GM11168 (cell line): ENCODE data around the gene CCER1.

Source experiments
- in situ Hi-C: fragments of 300-500 bp; cut with MboI; formaldehyde crosslinking; loops from one replicate; pipeline ENCODE4 v1.12.0; 2022; ENCODE audit warnings: low sequenced_read_pairs; ENCODE audit not compliant: unreplicated experiment

Gene CCER1

DNA sequence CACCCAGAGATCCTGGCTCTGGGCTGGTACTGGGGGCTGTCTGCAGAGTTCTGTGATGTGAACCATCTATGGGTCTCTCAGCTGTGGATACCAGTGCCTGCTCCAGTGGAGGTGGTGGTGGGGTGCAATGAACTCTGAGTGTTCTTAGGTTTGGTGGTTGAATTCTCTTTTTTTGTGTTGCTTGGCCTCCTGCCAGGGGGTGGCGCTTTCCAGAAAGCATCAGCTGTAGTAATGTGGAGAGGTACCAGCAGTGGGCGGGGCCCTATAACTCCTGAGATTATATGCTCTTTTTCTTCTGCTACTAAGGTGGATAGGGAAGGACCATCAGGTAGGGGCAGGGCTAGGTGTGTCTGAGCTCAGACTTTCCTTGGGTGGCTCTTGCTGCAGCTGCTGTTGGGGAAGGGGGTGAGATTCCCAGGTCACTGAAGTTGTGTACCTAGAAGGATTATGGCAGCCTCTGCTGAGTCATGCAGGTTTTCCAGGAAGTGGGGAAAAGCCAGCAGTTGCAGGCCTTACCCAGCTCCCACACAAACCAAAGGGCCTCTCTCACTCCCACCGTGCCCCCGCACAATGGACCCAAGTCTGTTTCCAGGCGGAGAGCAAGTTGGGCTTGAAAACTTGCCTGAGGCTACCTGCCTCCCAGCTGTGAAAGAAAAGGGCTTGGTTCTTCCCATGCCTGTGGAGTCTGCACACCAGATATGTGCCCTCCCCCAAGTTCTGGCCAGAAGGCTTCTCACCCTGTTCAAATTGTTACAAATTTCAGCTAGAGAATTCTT, 18.6 kb downstream of the CCER1 start:
- in situ Hi-C loops, result no loop called here

DNA sequence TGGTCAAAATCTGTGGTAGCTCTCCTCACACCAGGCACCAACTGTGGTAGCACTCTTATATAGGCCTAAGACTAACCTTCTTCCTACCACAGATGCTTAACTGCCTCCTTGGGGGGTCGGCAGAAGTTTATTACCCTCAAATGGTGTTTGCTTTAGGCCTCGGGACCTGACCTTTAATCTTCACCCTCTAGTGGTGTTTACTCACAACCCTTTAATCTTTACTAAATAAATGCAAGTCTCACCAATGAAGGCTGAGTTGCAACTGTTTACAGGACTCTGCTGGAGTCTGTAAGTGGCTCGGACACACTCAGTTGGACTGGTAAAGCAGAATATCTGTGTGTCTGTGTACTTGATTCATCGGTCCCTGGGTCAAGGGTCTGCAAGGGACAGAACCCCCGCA, 29.4 kb downstream of the CCER1 start:
- in situ Hi-C loops, result no loop called here

DNA sequence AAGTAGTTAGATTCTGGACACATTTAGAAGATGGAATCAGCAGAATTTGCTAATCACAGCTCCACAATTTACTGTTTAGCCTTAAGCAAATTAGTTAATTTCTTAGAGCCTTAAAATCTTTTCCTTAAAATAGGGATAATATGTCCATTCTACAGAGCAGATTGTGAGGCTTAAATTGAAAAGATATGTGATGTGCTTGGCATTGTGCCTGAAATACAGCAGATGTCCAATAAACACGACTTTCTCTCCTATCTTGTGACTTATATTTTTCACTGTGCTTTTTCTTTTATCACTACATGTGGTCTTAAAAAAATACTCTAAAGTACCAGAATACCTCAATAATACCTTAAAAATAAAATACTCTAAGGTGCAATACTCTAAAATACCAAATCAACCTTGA, 30.6 kb downstream of the CCER1 start:
- in situ Hi-C loops, result no loop called here

DNA sequence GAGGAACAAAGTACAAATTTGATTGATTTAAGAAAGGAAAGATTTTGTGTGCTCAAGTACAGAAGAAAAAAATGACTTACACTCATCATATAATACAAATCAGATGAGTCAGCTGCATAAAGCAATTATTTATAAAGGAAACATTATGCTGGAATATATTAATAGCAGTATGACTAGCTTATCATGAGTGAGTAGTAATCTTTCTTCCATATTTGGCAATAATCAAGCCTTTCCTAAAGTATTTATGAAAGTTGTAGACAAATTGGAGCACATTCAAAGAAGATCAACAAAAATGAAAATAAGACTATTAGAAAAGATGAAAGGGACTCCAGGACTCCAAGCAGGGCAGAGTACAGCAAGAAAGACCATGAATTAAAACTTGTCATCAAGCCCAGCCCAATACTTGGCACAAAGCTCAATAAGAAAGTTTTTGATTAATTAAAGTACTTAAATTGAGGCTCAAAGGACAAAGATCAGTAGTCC, 32.8 kb downstream of the CCER1 start:
- in situ Hi-C loops, result no loop called here

DNA sequence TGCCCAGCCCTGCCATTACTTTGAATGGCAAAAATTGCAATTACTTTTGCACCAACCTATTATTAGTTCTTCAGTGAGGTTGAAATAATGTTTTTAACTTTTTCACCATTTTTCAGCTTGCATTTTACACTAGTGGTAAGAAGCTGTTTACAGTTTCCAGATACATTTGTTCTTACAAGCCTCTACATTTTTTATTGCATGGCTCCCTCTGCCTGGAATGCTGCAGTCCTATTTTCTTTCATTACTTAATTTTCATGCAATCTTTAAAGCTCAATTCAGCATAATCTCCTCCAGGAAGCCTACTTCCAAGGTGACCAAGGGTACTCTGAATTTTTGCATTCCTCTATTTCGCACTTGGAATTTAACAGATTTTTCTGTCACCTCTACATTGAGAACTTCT, 33.4 kb downstream of the CCER1 start:
- in situ Hi-C loops, result no loop called here

DNA sequence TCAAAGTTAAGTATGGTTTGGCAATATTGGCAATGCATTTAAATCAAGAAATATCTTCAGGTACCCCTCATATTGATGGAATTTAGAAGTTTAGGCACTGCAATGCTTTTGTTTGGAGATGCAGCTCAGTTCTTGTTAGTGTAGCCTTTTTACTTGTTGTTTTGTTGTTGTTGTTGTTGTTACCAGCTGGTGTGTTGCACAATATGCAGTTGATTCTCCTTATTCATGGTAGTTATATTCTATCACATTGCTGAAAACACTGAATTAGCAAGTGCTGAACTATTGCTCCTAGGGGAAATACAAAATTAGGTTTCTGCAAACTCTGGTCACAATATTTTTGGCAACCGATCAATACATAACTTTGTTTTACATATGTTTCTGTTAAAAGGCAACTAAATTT, 34.8 kb downstream of the CCER1 start:
- in situ Hi-C loops, result no loop called here

DNA sequence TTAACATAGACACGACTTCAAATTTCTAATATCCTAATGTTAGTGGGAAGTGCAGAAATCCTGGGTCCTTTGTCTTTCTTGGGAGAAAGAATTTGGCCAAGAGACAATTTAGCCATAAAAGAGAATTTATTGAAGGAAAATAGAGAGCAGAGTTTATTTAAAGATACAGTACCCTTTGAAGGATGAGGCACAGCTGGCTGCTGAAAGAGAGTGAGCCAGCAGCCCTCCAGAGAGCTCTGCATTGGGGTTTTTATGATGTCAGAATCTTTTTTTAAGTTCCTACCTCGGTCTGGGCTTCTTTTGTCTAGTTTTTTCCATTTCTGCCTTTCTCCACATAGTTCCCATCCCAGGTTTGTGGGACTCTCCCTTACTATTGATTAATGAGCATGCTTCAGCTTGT, 37.5 kb downstream of the CCER1 start:
- in situ Hi-C loops, result no loop called here

DNA sequence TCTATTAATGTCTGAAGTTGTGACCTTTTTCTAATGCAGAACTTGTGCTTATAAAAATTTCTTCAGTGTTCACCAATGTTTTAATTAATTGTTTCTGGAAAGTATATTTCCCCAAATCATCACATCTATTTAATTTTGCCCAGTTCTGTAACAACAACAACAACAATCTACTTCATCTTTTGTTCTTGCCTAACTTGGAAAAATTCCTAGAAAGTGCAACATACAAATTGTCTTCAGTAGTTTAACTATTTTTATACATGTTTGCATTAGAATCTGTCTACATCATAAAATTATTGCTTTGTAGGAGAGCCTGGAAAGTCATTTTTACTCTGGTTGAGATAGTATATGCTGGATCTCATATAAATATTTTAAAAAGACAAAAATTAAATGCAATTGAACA, 38.5 kb downstream of the CCER1 start:
- in situ Hi-C loops, result no loop called here

DNA sequence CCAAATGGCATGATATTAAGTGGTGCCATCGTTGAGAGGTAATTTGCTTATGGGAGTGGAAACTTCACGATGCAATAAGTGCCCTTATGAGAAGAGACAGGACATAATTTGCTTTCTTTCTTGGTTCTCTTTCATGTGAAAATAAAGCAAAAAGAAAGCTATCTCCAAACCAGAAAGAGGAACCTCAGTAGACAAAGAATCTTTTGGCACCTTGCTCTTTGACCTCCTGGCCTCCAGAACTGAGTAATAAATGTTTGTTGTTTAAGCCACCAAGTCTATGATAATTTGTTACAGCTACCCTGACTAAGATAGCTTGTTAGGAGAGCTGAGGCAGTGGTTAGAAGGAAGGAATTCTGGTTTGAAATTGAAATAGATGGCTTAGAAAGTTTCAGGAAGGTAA, 39.6 kb downstream of the CCER1 start:
- in situ Hi-C loops, result no loop called here

DNA sequence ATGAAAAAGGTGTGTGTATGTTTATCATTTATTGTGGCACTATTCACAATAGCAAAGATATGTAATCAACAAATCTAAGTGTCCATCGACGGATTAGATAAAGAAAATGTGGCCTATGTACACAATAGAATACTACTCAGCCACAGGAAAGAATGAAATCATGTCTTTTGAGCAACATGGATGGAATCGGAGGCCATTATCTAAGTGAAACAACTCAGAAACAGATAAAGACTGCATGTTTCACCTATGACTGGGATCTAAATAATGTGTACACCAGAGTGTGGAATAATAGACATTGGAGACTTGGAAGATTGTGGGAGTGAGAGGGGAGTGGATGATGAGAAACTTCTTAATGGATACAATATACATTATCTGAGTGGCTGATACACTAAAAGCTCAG, 44.0 kb downstream of the CCER1 start:
- in situ Hi-C loops, result no loop called here

DNA sequence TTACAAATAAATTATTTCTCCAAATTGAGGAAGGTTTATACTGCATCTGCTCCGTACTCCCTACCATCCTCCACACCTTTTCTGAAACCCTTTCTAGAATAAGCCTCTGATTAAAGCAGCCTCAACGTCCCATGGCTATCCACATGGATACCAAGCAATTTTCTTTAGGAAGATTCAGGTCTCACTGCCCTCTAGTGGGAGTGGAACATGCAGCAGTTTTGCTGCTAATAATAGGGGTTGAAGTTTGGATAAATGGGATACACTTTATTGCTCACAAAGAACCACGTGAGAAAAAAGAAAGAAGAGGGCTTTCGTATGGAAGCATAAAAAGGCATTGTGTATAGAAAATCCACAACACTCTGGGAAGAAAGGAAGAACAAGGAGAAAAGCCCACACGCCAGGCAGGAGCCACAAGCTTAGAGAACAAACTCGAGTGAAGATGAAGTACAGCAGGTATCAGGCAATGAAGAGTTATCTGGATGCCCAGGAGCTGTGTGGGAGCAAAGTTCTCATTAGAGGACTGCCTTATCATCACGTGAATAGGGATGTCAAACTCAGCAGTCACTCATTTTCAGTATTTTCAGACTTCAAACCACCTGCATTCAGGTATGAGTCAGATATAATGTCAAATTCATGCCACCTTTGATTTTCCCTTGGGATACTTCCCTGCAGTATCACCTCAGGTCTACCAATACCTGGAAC, 45.8 kb downstream of the CCER1 start:
- in situ Hi-C loops, result no loop called here

DNA sequence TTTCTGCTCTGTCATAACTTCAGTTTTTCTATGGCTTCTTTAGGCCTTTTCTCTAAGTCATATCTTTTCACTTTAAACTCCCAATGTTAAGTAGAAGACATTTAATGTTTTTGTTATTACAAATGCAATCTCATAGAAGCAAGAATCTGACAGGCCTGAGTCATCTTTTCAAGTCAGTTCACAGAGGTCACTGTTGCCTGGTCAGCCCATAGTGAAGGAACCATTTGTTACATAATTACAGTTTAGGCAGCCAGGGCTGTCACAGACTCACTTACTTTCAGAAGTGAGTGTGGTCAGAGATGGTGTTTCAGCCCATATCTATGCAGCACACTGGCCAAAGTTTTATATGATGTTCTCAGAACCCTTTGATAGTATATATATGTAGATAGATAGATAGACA, 46.5 kb downstream of the CCER1 start:
- in situ Hi-C loops, result no loop called here

DNA sequence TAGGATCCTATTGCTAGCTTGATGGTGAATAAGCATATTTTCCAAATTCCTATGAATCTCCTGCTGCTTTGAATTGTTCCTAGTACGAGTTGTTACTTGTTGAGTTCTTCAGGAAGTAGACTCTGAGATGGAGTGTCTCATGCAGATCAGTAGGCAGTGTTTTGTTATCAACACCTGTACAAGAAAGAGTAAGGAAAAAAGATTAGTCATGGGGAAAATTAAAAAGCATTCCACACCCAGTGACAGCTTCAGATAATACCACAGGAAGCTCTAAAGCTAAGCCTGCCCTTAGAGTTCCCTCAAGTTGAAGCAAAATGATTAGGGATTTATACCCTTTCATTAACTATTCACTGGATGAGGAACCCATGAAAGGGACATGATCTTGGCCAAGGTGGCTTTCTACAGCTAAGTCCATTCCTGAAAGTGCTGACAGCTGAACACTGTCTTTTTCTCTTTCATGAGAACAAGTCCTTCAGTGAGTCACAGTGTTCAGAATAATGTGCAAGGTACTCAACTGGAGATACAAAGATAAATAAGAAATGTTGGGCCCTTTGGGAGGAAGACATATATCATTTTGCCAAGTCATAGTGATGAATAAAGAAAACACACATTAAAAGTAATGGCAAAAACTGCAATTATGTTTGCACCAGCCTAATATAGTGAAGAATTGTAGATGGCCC, 49.1 kb downstream of the CCER1 start:
- in situ Hi-C loops, result no loop called here

DNA sequence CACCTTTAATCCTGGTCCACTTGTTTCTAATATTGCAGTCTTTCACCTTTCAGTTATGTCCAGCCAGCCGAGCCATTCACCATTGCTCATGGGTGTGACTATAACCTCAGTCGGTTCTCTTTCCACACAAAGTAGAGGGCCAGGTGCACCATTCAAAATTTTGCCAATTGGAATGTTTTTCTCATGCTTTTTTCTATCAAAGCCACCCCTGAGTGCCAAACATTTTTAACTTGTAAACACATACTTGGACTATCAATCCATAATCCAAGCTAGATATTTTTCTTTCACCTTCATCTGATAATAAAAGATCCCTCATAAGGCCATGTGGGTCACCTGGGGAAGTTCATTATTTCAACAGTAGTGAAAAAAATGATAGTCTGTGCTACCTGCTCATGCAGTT, 52.4 kb downstream of the CCER1 start:
- in situ Hi-C loops, result no loop called here
